Nephron (organoid): ENCODE data around the gene MAGI1.

Experiments
- H3K27ac Mint-ChIP-seq, 3 experiments: 2 replicates each; pipeline ENCODE4 v1.8.0; 2020; ENCODE audit warnings: mixed read lengths in 3 of 3, mild to moderate bottlenecking in 2 of 3, moderate library complexity in 1 of 3
- H3K27me3 Mint-ChIP-seq: 2 replicates; pipeline ENCODE4 v1.8.0; 2021; ENCODE audit warnings: low read depth, mild to moderate bottlenecking, moderate library complexity, mixed read lengths
- H3K36me3 Mint-ChIP-seq: 2 replicates; pipeline ENCODE4 v1.8.0; 2020; ENCODE audit warnings: low read depth, mixed read lengths
- H3K4me1 Mint-ChIP-seq: 2 replicates; pipeline ENCODE4 v1.8.0; 2020; ENCODE audit warnings: mixed read lengths
- H3K4me3 Mint-ChIP-seq, 3 experiments: 2 replicates each; pipeline ENCODE4 v1.8.0; 2020; ENCODE audit warnings: mild to moderate bottlenecking in 3 of 3, mixed read lengths in 3 of 3, moderate library complexity in 2 of 3
- H3K9me3 Mint-ChIP-seq: 2 replicates; pipeline ENCODE4 v1.8.0; 2020; ENCODE audit warnings: mixed read lengths
- CTCF ChIP-seq, 3 experiments: fragments of 200-600 bp; sonication (generic); IDR thresholded peaks; one replicate each; pipeline ENCODE4 v1.5.0; 2021; ENCODE audit warnings: antibody characterized with exemption in 3 of 3; ENCODE audit not compliant: unreplicated experiment in 3 of 3

Gene MAGI1

GRCh38 chr3:65888980-65889706 lies 149.6 kb downstream of the MAGI1 start:
- peaks cover 15% of the 10 kb centered on the region for H3K4me1 Mint-ChIP-seq
- no peak overlapping the region for H3K4me3 Mint-ChIP-seq
- peak overlapping the region; percentile 13 to 71 (median 57) for H3K27ac Mint-ChIP-seq

GRCh38 chr3:65888196-65888595 lies 150.5 kb downstream of the MAGI1 start:
- Mint-ChIP-seq H3K36me3 (peaks cover 4% of the 10 kb centered on the region), H3K4me3 (no peak overlapping the region), H3K27me3 (no peaks in the 10 kb centered on the region), H3K27ac (peak overlapping the region; percentile 8 to 38 (median 14)), H3K9me3 (no peaks in the 10 kb centered on the region), H3K4me1 (peaks cover 23% of the 10 kb centered on the region)
- no peak for TF ChIP-seq CTCF (IDR thresholded peaks at IDR 0.05; ENCODE audit: unreplicated experiment in 3 of 3)

More at GRCh38 chr3:65888980-65889706, 149.6 kb downstream of the MAGI1 start:
- TF ChIP-seq CTCF (IDR thresholded peaks at IDR 0.05; ENCODE audit: unreplicated experiment in 3 of 3) = no peak
- Mint-ChIP-seq H3K9me3 (no peaks in the 10 kb centered on the region), H3K27me3 (no peaks in the 10 kb centered on the region), H3K36me3 (peaks cover 4% of the 10 kb centered on the region)

- no peak overlapping the region for H3K4me3 Mint-ChIP-seq
- peaks cover 4% of the 10 kb centered on the region for H3K36me3 Mint-ChIP-seq
- no peak overlapping the region for H3K27ac Mint-ChIP-seq
- no peak for TF ChIP-seq CTCF (IDR thresholded peaks at IDR 0.05; ENCODE audit: unreplicated experiment in 3 of 3)
- no peaks in the 10 kb centered on the region for H3K27me3 Mint-ChIP-seq
- H3K9me3 Mint-ChIP-seq = no peaks in the 10 kb centered on the region
- peaks cover 33% of the 10 kb centered on the region for H3K4me1 Mint-ChIP-seq
These were observed 152.3 kb downstream of the MAGI1 start for GRCh38 chr3:65886391-65886790.

GRCh38 chr3:65884071-65884470 lies 154.6 kb downstream of the MAGI1 start:
- TF ChIP-seq CTCF (IDR thresholded peaks at IDR 0.05; ENCODE audit: unreplicated experiment in 3 of 3) = no peak
- H3K27me3 Mint-ChIP-seq = no peaks in the 10 kb centered on the region
- H3K4me3 Mint-ChIP-seq = peak overlapping the region in 1 of 3 experiments; percentile 5
- no peaks in the 10 kb centered on the region for H3K9me3 Mint-ChIP-seq
- H3K4me1 Mint-ChIP-seq = peaks cover 26% of the 10 kb centered on the region
- H3K27ac Mint-ChIP-seq = peak overlapping the region; percentile 75 to 85 (median 80)
- peaks cover 4% of the 10 kb centered on the region for H3K36me3 Mint-ChIP-seq

- Mint-ChIP-seq H3K4me3 (peak overlapping the region in 2 of 3 experiments; percentile 5 to 11), H3K4me1 (peaks cover 25% of the 10 kb centered on the region), H3K36me3 (peaks cover 4% of the 10 kb centered on the region), H3K27me3 (no peaks in the 10 kb centered on the region), H3K9me3 (no peaks in the 10 kb centered on the region), H3K27ac (peak overlapping the region; percentile 75 to 85 (median 80))
- no peak for TF ChIP-seq CTCF (IDR thresholded peaks at IDR 0.05; ENCODE audit: unreplicated experiment in 3 of 3)
These were observed 155.1 kb downstream of the MAGI1 start for GRCh38 chr3:65883613-65884012.

- no peaks in the 10 kb centered on the region for H3K27me3 Mint-ChIP-seq
- no peaks in the 10 kb centered on the region for H3K36me3 Mint-ChIP-seq
- H3K27ac Mint-ChIP-seq = peak overlapping the region in 2 of 3 experiments; percentile 33 to 55
- H3K4me3 Mint-ChIP-seq = no peak overlapping the region
- H3K9me3 Mint-ChIP-seq = no peaks in the 10 kb centered on the region
- peaks cover 20% of the 10 kb centered on the region for H3K4me1 Mint-ChIP-seq
- TF ChIP-seq CTCF (IDR thresholded peaks at IDR 0.05; ENCODE audit: unreplicated experiment in 3 of 3) = no peak
These were observed 158.4 kb downstream of the MAGI1 start for GRCh38 chr3:65880350-65880749.
